ENCODE results near the gene SASS6. TPM values are rescaled to one million over a fixed set of nuclear protein-coding genes. Genes with fewer than 3 reads are reported as not detected.

The SASS6 gene
- total RNA-seq, 1 donor from 2014 or later: 3.4 TPM

DNA sequence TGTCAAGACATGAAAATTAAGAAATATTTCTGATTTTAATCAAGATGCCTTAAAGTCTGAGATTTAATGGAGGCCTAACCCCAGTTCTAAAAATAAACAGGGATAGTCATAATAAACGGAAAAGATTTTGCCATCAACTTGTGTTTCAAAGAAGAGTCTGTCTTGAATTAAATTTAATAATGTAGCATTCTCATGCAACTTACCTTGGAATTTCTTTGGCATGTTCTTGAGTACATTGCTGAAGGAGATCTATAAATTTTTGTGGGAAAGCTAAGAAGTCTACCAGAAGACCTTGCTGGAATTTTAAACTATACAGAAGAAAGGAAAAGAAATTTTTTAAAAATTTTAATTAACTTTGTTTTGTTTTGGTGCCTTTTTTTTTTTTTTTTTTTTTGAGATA lies 10.6 kb downstream of the SASS6 start:
- Histone ChIP-seq H3K27ac (no peak overlapping the region), H3K9me3 (no peaks in the 10 kb centered on the region), H3K4me3 (no peak overlapping the region), H3K4me1 (no peaks in the 10 kb centered on the region), H3K36me3 (no peaks in the 10 kb centered on the region), H3K27me3 (no peaks in the 10 kb centered on the region)
- no peak for DNase-seq (ENCODE audit: extremely low spot score in 2 of 2)
- TF ChIP-seq POLR2A (IDR thresholded peaks at IDR 0.05) (no peak), POLR2AphosphoS5 (IDR thresholded peaks at IDR 0.05; ENCODE audit: insufficient read depth in 1 of 2, low read depth in 1 of 2) (no peak)
- TF ChIP-seq, protein P1, sequence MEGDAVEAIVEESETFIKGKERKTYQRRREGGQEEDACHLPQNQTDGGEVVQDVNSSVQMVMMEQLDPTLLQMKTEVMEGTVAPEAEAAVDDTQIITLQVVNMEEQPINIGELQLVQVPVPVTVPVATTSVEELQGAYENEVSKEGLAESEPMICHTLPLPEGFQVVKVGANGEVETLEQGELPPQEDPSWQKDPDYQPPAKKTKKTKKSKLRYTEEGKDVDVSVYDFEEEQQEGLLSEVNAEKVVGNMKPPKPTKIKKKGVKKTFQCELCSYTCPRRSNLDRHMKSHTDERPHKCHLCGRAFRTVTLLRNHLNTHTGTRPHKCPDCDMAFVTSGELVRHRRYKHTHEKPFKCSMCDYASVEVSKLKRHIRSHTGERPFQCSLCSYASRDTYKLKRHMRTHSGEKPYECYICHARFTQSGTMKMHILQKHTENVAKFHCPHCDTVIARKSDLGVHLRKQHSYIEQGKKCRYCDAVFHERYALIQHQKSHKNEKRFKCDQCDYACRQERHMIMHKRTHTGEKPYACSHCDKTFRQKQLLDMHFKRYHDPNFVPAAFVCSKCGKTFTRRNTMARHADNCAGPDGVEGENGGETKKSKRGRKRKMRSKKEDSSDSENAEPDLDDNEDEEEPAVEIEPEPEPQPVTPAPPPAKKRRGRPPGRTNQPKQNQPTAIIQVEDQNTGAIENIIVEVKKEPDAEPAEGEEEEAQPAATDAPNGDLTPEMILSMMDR (IDR thresholded peaks at IDR 0.05): no peak
- intact Hi-C loops (cut with DNase I): no loop called here

DNA sequence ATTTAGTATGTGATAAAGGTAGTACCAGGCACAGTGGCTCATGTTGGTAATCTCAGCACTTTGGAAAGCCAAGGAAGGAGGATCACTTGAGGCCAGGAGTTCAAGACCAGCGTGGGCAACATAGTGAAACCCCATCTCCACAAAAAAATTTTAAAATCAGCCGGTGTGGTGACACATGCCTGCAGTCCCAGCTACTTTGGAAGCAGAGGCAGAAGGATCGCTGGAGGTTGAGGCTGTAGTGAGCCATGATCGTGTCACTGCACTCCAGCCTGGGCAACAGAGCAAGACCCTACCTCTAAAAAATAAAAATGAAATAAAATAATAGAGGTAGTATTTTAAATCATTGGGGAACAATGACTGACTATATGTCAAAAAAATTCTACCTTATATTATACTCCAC lies 17.2 kb downstream of the SASS6 start:
- intact Hi-C loops (cut with DNase I): no loop called here
- H3K4me1 ChIP-seq: no peaks in the 10 kb centered on the region
- no peaks in the 10 kb centered on the region for H3K9me3 ChIP-seq
- no peaks in the 10 kb centered on the region for H3K27me3 ChIP-seq
- no peak overlapping the region for H3K27ac ChIP-seq
- no peaks in the 10 kb centered on the region for H3K36me3 ChIP-seq
- no peak for TF ChIP-seq POLR2AphosphoS5 (IDR thresholded peaks at IDR 0.05; ENCODE audit: insufficient read depth in 1 of 2, low read depth in 1 of 2)
- TF ChIP-seq, protein P1 (IDR thresholded peaks at IDR 0.05): no peak
- TF ChIP-seq POLR2A (IDR thresholded peaks at IDR 0.05): no peak
- no peak overlapping the region for H3K4me3 ChIP-seq
- DNase-seq (ENCODE audit: extremely low spot score in 2 of 2): no peak

DNA sequence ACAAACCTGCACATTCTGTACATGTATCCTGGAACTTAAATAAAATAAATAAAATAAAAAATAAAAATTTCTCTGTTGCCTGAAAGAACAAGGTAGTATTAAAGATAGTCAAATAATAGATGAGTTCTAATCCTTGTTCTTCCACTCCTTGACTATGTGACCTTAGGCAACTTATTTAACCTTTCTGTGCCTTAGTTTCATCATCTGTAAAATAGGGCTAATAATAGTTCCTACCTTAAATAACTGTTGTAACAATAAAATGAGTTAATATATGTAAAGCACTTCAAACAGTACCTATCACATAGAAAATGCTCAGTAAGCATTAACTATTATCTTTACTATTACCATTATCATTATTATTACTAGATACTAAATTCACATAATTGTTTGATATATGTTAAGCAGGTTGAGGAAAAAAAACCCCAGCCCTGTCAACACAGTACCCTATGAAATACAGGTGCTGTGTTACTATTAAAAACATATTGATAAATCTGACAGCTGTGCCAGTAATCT lies 23.1 kb downstream of the SASS6 start:
- no peak overlapping the region for H3K27ac ChIP-seq
- H3K4me1 ChIP-seq: no peaks in the 10 kb centered on the region
- H3K36me3 ChIP-seq: peaks cover 0 to 18% of the 10 kb centered on the region in 2 donors
- DNase-seq (ENCODE audit: extremely low spot score in 2 of 2): no peak
- intact Hi-C loops (cut with DNase I): no loop called here
- H3K4me3 ChIP-seq: no peak overlapping the region
- H3K27me3 ChIP-seq: no peaks in the 10 kb centered on the region
- no peak for TF ChIP-seq POLR2AphosphoS5 (IDR thresholded peaks at IDR 0.05; ENCODE audit: insufficient read depth in 1 of 2, low read depth in 1 of 2)
- no peak for TF ChIP-seq POLR2A (IDR thresholded peaks at IDR 0.05)
- TF ChIP-seq, protein P1 (IDR thresholded peaks at IDR 0.05): no peak
- H3K9me3 ChIP-seq: no peaks in the 10 kb centered on the region

- DNase-seq (ENCODE audit: extremely low spot score in 2 of 2): no peak
- Histone ChIP-seq H3K27me3 (no peaks in the 10 kb centered on the region), H3K36me3 (peaks cover 0 to 21% of the 10 kb centered on the region in 2 donors), H3K27ac (no peak overlapping the region), H3K9me3 (no peaks in the 10 kb centered on the region), H3K4me1 (no peaks in the 10 kb centered on the region), H3K4me3 (no peak overlapping the region)
- intact Hi-C loops (cut with DNase I): no loop called here
- TF ChIP-seq POLR2A (IDR thresholded peaks at IDR 0.05): no peak
- TF ChIP-seq POLR2AphosphoS5 (IDR thresholded peaks at IDR 0.05; ENCODE audit: insufficient read depth in 1 of 2, low read depth in 1 of 2): no peak
- TF ChIP-seq, protein P1 (IDR thresholded peaks at IDR 0.05): no peak
Observed at GRCh38 chr1:100107696-100108095, 25.0 kb downstream of the SASS6 start.

GRCh38 chr1:100101564-100101963 lies 31.2 kb downstream of the SASS6 start:
- intact Hi-C loops (cut with DNase I): no loop called here
- peaks cover 0 to 12% of the 10 kb centered on the region in 2 donors for H3K36me3 ChIP-seq
- no peaks in the 10 kb centered on the region for H3K4me1 ChIP-seq

More at GRCh38 chr1:100101564-100101963, 31.2 kb downstream of the SASS6 start:
- Histone ChIP-seq H3K4me3 (no peak overlapping the region), H3K9me3 (no peaks in the 10 kb centered on the region), H3K27me3 (no peaks in the 10 kb centered on the region), H3K27ac (no peak overlapping the region)
- no peak for DNase-seq (ENCODE audit: extremely low spot score in 2 of 2)
- no peak for TF ChIP-seq POLR2A (IDR thresholded peaks at IDR 0.05)
- TF ChIP-seq POLR2AphosphoS5 (IDR thresholded peaks at IDR 0.05; ENCODE audit: insufficient read depth in 1 of 2, low read depth in 1 of 2): no peak
- TF ChIP-seq, protein P1 (IDR thresholded peaks at IDR 0.05): no peak
